ENCODE measurements around the gene ATG101. TPM values are rescaled to one million over a fixed set of nuclear protein-coding genes. Genes with fewer than 3 reads are reported as not detected.

The ATG101 gene, protein sequence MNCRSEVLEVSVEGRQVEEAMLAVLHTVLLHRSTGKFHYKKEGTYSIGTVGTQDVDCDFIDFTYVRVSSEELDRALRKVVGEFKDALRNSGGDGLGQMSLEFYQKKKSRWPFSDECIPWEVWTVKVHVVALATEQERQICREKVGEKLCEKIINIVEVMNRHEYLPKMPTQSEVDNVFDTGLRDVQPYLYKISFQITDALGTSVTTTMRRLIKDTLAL
- 109 and 116 TPM in 2 replicates for total RNA-seq (ENCODE audit: low replicate concordance)

DNA sequence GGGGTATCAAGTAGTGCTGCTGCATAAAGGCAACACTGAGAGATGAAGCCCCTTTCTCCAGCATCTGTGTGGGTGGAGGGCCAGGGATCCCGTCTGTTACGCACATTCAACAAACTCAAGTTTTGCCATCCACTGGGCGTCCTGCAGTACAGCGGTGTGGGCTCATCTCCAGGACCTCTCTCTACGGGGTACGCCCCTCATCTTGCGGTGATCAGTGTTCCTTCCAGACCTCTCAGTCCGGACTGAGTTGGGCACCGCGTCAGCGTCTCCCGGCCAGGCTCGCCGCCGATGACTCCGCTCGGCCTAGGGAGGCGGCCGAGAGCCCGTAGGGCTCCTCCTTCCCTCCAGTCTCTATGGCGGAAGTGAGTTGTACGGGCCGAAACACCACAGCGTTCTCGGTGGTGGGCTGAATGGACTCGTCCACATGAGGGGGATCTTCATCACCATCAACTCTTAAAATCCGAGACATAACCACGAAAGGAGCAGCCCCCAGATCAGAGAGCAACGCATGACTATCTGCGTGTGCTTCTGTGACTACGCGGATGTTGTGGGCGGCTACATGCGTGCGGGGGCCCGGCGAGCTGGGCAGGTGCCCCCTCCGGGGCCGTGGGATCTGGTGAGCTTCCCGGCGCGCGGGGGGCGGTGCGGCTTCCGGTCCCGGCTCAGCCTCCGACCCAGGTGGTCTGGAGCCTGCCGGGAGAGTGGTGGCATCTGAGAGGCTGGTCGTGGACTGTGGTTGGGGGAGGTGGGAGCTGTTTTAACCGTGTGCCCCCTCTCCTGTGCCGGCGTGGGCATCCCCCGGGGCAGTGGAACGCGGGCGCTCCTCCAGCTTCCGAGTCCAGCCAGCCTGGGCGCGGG is at the start of gene ATG101:
ATG101 (plus strand) TSS at position 652 of the 858 bp plus-strand sequence. CDS start 3,673 bp downstream, outside the sequence.

DNA sequence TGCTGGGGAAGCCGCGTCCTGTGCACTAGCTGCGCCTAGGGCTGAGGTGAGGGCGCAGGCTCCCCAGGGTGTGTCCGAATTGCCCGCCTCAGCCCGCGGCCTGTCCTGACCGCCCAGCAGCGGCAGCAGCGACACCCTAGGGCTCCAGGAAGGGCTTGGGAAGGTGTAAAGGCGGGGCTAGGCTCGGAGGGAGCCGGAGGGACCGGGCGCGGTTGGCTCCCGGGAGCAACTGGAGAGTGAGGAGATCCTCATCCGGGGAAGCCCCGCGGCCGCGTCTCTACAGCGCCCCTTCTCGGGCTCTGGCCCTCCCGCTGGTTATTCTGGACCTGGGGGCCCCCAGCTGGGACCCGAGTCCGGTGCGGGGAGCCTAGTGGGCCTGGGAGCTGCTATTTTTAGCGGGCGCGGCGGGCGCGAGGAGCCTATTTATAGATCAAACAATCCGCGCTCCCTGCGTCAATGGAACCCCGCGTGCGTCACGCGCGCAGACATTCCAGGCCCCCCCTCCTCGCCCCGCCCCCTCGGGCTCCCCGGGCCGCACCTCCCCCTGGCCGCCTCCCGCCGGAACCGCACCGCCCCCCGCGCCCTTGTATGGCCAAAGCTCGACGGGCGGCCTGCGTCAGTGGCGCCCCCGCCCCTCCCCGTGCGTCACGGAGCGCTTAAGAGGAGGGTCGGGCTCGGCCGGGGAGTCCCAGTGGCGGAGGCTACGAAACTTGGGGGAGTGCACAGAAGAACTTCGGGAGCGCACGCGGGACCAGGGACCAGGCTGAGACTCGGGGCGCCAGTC is 18.8 kb upstream of the ATG101 start, which contains the start of gene NR4A1:
NR4A1 (plus strand) TSS at position 685 of the 784 bp plus-strand sequence. CDS start 2,887 bp downstream, outside the sequence.

DNA sequence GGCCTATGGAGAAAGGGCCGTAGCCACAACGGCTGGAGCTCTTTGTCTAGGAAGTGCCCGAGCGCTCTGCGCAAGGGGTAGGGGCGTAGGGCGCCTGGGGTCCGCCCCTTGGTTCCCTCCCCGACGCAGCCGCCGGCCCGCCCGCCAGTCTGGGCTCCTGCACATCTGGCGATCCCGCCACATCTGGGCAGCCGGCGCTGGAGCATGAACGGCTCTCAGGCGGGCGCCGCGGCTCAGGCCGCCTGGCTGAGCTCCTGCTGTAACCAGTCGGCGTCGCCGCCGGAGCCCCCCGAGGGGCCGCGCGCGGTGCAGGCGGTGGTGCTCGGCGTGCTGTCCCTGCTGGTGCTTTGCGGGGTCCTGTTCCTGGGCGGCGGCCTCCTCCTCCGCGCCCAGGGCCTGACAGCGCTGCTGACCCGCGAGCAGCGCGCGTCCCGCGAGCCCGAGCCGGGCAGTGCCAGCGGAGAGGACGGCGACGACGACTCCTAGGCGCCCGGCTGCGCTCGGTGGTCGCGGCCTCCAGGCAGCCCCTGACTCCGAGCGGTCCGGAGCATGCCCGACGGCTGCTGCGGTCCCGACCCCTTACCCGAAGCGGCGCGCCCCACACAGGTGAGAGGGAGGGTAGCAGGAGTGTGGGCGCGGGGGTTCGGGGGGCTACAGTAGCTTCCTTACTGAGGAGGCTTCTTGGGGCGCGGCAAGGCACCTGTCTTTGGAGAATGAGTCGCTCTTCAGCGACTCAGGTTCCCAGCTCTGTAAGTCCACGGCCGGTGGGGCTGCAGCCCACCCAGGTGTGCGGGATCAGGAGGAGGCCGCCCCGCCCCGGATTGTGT is 10.0 kb downstream of the ATG101 start, which contains the start of gene SMIM41:
SMIM41 (plus strand) TSS at position 129 of the 827 bp plus-strand sequence; CDS start at position 205, 76 bp downstream.

Other genes starting within 250 kb of the ATG101 start
- gene FIGNL2, start 221.3 kb upstream of the ATG101 start, total RNA-seq (ENCODE audit: low replicate concordance) = 0.12 TPM in 1 of 2 replicates, not detected in the other
- 0.23 TPM in 1 of 2 replicates, not detected in the other for gene ANKRD33, start 181.9 kb upstream of the ATG101 start, total RNA-seq (ENCODE audit: low replicate concordance)
- gene ACVRL1, start 162.5 kb upstream of the ATG101 start, total RNA-seq (ENCODE audit: low replicate concordance) = 109 and 133 TPM in 2 replicates
- 17.5 and 23.4 TPM in 2 replicates for gene ACVR1B, start 118.3 kb upstream of the ATG101 start, total RNA-seq (ENCODE audit: low replicate concordance)
- 11.7 and 20.2 TPM in 2 replicates for gene TAMALIN, start 63.0 kb upstream of the ATG101 start, total RNA-seq (ENCODE audit: low replicate concordance)
- 1.8 and 4.0 TPM in 2 replicates for gene NR4A1, start 18.5 kb upstream of the ATG101 start, total RNA-seq (ENCODE audit: low replicate concordance)
- gene SMIM41, start 9.7 kb downstream of the ATG101 start, total RNA-seq (ENCODE audit: low replicate concordance) = 0.12 and 0.15 TPM in 2 replicates
- 0.75 TPM in 1 of 2 replicates, not detected in the other for gene KRT80, start 122.0 kb downstream of the ATG101 start, total RNA-seq (ENCODE audit: low replicate concordance)
- gene KRT7, start 163.3 kb downstream of the ATG101 start, total RNA-seq (ENCODE audit: low replicate concordance) = 5.4 and 533 TPM in 2 replicates
- gene KRT86, start 204.7 kb downstream of the ATG101 start, total RNA-seq (ENCODE audit: low replicate concordance) = 2.9 TPM in 1 of 2 replicates, not detected in the other
- gene KRT81, start 221.6 kb downstream of the ATG101 start, total RNA-seq (ENCODE audit: low replicate concordance) = 0.23 TPM in 1 of 2 replicates, not detected in the other